ENCODE results near the gene TBC1D1.

- TF ChIP-seq CTCF (conservative IDR thresholded peaks at IDR 0.05; ENCODE audit: low read depth, low read length) (no peak), EZH2 (IDR thresholded peaks at IDR 0.05; ENCODE audit: borderline replicate concordance, low read depth, low read length, poor library complexity, severe bottlenecking) (no peak)
These were observed 290.4 kb downstream of the TBC1D1 start for GRCh38 chr4:38181286-38181685.
